Measurements from ENCODE around the gene NDUFA1.

Gene NDUFA1

DNA sequence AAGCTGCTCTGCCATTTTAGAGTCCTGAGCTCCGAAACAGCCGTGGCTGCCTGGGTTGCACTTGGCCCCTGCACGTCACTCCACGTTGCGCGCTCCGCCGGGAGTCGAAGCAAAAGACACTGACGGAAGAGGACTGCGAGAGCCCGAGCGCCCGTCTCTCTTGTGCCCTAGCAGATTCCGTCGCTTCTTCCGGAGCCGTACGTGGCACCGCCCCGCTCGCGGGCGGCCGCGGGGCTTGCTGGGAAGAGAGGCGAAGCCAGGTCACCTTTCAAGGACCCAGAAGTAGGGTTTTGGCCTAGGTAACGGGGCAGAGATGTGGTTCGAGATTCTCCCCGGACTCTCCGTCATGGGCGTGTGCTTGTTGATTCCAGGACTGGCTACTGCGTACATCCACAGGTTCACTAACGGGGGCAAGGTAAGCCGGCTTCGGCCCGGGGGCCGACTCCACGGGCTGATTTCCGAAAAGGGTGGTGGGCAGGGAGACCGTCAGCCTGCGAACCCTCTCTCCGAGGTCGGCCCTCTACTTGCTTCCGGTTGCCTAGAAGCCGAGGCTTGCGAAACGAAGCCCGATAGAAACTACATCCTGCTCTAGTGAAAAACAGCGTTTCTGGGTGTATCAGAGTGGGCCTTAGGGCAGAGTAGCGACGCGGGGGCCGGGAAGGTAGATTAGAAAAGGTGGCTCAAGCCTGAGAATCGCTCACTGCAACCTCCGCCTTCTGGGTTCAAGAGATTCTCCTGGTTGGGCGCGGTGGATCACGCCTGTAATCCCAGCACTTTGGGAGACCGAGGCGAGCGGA lies at the start of gene NDUFA1, which contains the start of gene RNF113A:
NDUFA1 (plus strand) TSS at position 234 of the 797 bp plus-strand sequence; CDS start at position 314, 80 bp downstream.
RNF113A (minus strand) TSS at position 135 of the 797 bp plus-strand sequence; CDS start at position 15, 120 bp downstream.
- TF ChIP-seq, protein P1, sequence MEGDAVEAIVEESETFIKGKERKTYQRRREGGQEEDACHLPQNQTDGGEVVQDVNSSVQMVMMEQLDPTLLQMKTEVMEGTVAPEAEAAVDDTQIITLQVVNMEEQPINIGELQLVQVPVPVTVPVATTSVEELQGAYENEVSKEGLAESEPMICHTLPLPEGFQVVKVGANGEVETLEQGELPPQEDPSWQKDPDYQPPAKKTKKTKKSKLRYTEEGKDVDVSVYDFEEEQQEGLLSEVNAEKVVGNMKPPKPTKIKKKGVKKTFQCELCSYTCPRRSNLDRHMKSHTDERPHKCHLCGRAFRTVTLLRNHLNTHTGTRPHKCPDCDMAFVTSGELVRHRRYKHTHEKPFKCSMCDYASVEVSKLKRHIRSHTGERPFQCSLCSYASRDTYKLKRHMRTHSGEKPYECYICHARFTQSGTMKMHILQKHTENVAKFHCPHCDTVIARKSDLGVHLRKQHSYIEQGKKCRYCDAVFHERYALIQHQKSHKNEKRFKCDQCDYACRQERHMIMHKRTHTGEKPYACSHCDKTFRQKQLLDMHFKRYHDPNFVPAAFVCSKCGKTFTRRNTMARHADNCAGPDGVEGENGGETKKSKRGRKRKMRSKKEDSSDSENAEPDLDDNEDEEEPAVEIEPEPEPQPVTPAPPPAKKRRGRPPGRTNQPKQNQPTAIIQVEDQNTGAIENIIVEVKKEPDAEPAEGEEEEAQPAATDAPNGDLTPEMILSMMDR (IDR thresholded peaks at IDR 0.05), result no peak

DNA sequence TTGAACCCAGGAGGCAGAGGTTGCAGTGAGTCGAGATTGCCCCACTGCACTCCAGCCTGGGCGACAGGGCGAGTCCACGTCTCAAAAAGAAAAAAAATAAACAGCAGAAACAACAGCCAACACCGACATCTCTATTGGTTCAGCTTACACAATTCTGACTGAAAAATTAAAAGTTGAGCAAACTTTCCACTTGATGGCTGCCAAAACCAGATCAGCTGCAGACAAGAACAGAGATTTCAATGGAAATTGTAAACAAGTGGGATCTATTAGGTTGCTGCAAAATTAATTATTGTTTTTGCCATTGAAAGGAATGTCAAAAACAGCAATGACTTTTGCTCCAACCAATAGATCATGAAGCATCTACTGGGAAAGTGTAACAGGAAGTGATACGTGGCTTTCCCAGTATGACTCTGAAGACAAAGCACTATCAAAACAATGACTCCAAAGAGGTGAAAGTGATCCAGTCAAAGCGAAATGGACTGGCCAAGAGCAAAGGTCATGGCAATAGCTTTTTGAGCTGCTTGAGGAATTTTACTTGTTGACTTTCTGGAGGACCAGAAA lies 45.2 kb upstream of the NDUFA1 start:
- TF ChIP-seq, protein P1 (IDR thresholded peaks at IDR 0.05), result no peak

DNA sequence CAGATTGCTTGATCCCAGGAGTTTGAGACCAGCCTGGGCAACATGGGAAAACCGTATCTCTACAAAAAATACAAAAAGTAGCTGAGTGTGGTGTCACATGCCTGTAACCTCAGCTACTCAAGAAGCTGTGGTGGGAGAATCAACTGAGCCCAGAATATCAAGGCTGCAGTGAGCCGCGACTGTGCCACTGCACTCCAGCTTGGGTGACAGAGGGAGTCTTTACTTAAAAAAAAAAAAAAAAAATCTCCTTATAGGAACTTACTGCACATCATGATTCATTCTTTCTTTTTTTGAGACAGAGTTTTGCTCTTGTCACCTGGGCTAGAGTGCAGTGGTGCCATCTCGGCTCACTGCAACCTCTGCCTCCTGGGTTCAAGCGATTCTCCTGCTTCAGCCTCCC lies 43.2 kb upstream of the NDUFA1 start:
- TF ChIP-seq, protein P1 (IDR thresholded peaks at IDR 0.05), result no peak

DNA sequence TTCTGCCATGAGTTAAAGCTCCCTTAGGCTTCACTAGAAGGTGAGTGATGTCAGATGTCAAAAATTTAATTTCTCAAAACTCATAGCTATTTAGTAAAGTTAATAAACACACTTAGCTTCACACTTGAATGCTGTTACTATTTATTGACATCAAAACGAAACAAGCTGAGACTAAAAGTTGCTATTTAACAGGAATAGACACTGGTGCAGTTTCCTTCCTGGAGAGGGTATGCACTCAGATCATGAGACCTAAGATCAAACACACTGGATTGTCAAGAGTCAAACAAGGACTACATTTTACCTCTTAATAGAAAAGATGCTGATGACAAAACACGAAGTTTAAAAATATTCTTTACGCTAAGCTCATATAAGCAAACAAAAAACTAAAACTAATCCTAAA lies 37.7 kb upstream of the NDUFA1 start:
- TF ChIP-seq, protein P1 (IDR thresholded peaks at IDR 0.05), result no peak

DNA sequence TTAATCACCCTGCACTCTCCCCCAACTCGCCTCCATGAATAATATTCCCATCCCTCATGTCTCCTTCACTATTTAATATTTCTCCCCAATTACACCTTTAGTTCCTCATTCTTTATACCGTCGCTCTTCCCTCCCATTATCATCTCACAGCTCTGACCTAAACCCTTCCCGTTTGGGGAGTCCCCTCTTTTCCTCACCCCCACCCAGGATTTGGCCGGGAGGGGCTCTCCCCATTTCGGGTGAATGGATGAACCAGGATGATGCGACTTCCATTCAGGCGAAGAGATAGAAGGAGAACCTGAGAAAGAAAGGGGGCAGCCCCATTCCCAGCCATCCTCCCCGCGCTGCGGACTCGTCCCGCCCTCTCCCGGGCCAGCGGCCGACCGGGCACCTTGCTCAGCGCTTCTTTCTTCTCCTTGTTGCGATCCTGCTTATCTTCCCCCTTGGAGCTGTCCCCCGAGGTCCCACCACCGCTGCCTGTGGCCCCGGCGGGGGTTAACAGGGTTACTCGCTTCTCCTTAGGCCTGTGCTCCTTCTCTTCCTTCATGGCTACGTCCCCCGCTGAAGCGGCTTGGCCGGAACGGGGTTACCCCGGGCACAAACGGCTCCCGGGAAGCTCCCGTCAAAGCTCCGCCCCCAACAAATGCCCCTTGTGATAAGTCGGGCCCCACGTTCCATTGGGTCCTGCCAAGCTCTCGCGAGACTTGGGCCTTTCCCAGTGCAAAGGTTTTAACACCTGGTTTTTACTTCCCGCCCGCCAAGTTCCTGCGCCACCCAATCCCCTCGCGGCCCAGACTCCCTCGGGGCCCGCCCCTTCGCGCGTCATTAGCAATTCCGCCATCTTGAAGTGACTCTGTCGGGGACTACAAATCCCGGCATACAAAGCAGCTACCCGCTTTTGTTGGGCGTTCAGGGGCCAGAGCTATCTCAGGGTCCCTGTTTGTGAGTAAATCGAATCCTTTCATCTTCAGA lies 19.0 kb upstream of the NDUFA1 start, which contains the start of gene UPF3B:
UPF3B (minus strand) TSS at position 582 of the 972 bp plus-strand sequence; CDS start at position 547, 35 bp downstream.
- TF ChIP-seq, protein P1 (IDR thresholded peaks at IDR 0.05), result no peak

DNA sequence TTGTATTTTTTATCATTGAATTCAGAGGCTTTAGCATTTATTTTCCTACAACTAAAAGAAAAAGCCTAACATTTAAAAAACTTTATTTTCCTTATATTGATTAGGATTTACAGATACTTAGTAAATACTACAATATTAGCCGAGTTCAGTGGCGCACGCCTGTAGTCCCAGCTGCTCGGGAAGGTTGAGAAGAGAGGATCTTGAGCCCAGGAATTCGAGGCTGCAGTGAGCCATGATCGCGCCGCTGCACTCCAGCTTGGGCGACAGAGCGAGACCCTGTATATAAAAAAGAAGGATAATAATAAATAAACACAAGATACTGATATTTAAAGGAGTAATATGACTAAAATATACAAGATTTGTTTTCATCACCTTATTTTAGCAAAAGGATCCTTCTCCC lies 18.2 kb upstream of the NDUFA1 start:
- TF ChIP-seq, protein P1 (IDR thresholded peaks at IDR 0.05), result no peak

DNA sequence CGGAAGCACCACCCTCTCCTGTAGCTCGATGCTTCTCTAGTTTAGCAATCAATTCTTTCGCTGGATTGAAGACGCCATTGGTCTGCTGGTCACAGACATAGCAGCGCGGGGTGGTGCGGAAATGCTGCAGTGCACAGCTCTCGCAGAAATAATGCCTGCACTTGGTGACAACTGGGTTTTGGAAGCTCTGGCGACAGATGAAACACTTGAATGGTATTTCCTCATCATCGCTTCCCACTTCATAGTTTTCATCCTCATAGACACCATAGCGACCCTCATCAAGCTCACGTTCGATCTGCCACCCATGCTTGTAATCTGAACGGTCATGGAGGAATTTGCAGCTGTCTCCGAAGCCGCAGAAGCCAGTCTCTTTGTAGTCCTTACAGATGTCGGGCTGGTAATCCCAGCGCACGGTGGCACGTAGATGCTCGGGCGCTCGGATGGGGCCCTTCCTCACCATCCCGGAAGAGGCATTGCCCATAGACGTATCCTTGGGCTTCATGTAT lies 953 bp upstream of the NDUFA1 start:
- TF ChIP-seq, protein P1 (IDR thresholded peaks at IDR 0.05), result no peak

All from LNCAP (cell line).